ENCODE data around the gene S100A7A.
A peak's percentile ranks its signal among the peaks of the same experiment; 100 is the strongest.
"Not testable (repeated sequence)": the region's sequence is repeated elsewhere in the genome, so short reads cannot be mapped to it uniquely, and the experiment has no call there.

S100A7A gene

DNA sequence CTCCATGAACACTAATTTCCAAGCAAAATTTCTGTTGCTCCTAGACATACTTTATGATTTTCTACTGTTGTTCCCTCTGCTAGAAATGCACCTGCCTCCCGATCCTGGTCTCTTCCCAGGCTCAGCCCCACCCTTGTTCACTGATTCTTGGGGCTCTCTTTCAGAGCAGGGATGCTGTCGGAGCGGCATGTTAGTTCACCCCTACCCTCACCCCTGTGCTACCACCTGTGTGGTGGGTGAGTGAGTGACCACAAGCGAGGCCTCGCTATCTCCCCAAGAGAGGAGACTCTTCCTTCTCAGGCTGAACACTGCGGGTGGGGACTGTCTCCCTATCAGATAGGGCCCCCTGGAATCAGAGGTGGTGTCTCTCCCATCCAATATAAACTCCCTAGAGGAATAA lies 20.5 kb upstream of the S100A7A start:
- DNase-seq: no peak

DNA sequence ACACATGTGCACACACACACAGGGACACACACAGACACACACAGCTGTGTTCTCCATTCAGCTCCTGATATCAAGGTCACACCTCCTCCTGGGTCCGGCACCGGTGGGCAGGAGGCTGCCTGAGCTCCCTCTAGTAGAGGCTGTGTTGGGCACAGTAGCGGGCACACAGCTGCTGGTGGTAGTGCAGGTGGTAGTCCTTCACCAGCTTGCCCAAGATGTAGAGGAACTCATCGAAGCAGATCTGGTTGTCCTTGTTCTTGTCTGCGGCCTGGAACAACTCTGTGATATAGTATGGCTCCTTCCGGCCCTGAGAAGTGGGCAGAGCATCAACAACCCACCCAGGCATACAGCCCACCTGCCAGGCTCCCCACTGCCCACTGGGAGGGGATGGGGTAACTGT lies 19.9 kb upstream of the S100A7A start:
- DNase-seq: no peak

DNA sequence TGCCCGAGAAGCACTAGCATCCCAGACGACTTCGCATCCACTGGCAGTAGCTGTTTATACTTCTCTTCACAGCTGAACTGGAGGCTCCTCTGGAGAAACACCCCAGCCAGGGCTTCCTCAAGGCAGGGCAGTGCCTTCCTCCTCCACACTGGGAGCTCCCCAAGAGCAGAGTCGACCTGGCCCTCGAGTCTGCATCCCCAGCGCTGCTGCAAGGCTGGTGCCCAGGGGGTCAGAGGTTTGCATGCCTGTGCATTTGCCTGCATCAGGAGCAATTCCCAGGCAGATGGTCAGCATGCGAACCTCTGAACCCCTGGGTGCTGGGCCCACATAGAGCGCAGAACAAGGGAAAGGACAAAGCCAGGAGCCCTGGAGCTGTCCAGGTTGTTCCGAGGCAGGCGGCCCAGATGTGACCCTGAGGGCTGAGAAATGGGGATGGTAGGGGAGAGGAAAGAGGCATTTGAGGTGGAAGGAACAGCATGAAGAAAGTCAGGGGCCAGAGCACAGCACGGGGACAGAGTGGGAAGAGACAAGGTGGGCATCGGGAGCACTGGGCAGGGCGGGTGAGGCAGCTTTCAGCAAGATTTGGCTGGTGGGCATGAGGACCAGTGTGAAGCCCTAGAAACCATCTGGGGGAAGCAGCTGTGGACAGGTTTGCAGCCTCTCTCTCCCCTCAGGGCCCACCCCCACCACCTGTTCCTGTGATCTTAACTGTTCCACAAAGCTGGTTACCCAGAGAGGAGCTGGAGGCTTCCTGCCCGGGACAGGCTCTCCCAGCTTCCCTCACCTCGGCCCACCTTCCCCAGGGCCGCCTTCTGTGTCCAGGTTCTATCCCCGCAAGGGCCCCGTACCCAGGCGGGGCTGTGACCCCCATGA lies 19.0 kb upstream of the S100A7A start:
- no peak for DNase-seq

DNA sequence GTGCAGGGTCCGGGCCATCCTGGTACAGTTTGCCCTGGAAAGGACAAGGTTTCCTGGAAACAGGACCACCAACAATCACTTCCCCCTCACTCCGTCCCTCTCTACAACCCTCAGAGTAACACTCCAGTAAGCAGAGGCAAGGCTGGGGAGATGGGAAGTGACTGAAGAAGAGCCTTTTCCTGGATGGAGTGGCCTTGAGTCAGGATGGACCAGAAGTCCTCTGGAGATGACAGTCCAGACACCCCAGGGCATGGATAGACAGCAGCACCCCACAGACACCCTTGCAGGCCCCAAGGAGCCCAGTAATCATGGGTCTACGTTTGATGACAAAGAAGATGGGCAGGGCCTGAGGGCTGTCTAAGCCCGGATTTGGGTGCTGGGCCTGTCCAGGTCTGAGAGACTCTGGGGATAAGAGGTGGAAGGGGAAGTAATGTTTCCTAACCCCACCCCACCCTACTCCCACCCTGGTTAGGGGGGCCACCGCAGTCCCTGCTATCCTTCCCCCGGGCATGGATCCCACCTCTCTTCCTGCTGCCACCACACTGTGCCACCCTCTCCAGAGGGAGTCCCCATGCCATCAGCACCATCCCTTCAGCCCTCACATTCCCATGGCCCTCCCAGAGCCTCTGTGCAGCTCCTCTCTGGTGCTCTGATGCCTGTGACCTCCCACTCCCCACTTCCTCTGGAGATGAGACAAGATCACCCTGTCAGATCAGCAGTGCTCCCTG lies 18.2 kb upstream of the S100A7A start:
- no peak for DNase-seq

DNA sequence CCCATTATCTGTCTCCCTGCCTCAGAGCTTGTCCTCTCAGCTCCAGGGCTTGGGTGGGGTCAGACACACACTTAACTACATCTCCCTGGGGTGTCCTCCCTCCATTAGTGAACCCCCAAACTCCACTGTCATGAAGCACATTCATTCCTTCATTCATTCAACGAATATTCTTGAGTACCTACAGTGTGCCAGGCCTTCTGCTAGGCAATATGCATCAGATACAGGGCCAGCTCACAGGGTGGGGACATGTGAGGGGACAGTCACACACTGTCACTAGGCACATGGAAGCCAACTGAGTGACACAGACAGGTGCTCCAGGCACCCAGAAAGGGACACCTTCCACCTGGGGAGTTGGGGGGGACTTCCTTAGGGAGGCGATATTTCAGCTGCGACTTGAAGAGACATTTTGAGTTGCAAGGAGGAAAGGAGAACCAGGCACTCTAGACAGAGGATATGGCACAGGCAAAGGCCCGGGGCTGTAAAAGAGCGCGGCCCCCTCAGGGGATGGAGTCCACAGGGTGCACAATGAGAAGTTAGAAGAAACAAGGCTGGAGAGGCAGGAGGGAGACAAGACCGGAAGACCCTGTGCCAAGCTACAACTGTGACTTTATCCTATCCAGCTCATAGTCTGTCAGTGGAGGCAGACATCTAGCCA lies 16.8 kb upstream of the S100A7A start:
- no peak for DNase-seq

DNA sequence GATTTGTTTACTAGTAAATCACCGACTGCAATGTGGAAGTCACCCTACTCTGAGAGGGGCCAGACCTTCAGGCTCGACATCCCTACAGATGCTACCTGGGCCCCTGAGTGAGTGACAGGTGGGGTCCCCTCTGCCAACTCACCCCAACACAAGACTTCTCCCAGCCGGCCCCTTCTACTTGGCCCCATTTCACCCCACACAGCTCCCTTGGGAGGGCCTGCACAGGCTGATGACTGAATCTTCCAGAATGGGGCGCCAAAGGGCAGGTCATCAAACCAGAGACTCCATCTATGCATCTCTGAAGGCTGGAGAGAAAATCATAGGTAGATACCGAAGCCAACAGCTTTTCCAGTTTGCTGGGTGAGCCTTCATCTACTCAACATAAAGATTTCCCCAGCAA lies 16.1 kb upstream of the S100A7A start:
- peak in 1 of 2 experiments; percentile 41 for DNase-seq

DNA sequence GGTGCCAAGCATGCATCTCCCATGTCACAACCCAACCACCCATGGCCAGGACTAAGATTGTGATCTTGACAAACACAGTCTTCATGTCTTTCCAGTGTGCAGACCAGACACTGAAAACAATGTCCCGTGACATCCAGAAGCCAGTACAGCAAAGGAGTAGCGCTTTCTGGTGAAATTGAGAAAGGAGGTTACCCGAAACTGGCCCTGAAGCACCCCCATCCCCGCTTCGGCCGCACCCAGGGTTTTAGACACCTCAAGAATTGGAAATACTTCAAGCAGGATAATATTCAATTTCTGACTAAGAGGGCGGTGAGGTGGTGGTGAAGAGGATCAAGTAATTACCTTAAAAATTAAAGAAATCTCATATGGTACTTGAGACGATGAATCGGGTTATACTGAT lies 14.9 kb upstream of the S100A7A start:
- DNase-seq: no peak

DNA sequence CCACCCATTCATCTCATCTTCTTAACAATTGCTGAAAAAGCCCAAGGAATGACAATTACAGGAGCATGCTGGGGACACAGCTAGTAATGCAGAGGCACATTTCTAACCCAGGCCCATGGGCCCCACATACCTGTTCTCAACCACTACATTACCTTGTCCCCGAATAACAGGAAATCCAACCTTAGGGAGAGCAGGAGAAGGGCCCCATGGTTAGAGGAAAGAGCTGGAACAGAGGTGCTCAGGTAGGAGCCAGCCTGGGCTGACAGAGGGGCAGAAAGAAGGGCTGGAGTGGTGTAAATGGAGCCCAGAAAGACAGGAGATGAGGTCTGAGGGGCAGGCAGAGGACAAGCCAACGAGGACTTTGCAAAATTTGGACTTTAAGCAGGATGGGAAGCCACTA lies 14.1 kb upstream of the S100A7A start:
- no peak for DNase-seq

DNA sequence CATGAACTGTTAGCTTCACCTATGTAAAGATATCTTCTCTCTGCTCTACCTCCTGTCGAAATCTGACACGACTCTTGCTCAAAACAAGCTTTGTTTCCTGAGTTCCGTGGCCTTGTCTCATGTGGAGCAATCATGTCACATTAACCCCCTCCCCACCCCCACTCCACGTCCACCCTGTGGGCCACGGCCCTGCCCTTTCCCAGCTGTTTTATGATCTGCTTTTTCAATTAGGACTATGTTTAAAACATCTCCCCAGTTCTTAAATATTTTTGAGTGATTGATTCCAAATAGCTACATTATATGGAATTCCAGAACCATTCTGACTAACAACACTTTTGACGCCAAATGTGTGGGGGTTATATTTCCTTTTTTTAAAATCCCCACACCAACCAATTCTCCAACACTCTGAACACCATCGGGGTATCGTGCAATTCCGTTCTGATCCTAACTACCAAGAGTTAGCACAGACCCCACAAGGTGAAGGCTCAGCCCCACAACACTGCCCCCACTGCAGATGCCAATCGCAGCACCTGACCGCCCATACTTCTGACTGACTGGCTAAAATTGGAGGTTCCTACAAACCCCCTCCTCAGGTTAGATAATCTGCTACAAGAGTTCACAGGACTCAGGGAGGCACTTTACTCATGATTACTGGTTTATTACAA lies 12.8 kb upstream of the S100A7A start:
- no peak for DNase-seq

DNA sequence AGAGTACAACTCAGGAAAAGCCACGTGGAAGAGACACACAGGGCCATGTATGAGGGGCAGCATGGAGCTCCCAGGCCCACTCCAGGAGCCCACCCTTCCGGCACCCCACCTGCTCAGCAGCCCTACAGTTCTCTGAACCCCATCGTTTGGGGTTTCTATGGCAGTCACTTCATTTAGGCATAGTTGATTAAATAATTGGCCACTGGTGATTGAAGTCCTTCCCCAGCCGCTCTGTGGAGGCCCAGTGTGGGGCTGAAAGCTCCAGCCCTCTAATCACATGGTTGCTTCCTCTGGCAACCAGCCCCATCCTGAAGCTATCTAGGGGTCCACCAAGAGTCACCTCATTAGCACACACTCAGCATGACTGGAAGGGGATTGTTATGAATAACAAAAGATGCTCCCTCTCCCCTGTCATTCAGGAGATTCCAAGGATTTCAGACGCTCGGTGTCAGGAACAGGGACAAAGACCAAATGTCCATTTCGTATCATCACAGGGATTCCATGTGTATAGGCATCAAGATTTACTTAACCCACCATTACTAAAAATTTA lies 12.2 kb upstream of the S100A7A start:
- DNase-seq: no peak

DNA sequence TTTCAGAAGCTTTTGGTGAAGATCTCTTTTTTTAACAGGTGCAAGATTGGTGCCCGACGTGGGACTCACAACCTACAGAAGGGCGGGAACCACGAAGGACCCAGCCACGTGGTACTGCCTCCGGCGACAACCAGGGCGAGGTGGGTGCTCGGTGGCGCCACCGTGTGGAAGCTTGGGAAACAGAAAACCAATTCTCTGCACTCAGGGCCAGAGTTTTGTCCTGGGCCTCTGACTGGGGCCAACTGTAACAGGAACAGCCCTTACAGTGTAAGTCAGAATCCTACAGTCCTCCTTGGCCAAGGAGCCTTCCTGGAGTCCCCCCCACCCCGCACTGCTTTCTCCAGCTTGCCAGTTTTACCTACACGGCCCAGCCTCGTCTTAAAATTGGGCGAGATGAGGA lies 11.6 kb upstream of the S100A7A start:
- peak in 1 of 2 experiments; percentile 65 for DNase-seq

DNA sequence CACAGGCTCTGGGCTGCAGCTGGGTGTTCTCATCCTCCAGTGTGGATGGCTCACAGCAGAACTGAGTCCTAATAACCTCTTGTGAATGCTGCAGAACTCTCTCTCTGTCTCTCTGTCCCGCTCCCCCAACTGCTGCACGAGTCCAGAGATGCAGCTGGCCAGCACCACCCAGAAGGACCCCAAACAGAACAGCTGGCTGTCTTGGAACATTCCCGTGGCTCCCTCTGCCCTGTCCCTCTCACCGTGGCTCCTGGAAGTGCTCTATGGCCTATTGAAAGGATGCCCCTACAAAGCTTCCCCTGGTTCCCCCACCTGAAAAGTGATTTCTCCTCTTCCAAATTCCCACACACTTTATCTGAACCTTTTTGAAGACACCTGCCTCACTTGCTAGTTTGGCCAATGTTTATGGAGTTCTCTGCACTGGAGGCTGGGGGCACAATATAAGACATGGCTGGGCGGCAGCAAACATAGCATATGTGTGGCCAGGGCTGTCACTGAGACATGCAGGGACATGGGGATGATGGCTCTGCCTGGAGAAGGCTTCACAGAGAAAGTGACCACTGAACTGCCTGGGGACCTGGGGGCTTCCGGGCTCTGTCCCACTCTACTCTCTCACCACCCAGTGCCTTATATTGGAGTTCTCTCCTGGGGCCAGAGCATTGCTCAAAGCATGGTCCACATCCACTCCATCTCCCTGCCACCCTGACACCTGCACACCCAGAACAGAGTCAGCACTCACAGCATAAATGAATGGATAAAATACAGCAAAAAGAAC lies 10.3 kb upstream of the S100A7A start:
- not testable (repeated sequence) for DNase-seq

DNA sequence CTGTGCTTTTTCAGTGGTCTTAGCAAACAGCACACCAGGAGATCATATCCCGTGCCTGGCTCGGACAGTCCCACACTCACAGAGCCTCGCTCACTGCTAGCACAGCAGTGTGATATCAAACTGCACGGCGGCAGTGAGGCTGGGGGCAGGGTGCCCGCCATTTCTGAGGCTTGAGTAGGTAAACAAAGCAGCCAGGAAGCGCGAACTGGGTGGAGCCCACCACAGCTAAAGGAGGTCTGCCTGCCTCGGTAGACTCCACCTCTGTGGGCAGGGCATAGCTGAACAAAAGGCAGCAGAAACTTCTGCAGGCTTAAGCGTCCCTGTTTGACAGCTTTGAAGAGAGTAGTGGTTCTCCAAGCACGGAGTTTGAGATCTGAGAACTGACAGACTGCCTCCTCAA lies 9.0 kb upstream of the S100A7A start:
- not testable (repeated sequence) for DNase-seq

DNA sequence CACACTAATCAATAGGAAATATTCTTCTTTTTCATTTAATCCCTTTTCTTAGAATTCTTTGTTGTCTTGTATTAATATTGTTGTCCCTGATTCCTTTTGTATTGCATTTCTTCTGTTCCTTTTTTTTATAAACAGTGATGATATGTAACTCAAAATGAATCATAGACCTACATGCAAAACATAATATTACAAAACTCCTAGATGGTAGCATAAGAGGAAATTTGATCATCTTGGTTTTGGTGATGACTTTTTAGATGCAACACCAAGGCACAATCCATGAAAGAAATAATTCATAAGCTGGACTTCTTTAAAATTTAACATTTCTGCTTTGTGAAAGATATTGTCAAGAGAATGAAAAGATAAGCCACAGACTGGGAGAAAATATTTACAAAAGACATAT lies 2.4 kb upstream of the S100A7A start:
- not testable (repeated sequence) for DNase-seq

DNA sequence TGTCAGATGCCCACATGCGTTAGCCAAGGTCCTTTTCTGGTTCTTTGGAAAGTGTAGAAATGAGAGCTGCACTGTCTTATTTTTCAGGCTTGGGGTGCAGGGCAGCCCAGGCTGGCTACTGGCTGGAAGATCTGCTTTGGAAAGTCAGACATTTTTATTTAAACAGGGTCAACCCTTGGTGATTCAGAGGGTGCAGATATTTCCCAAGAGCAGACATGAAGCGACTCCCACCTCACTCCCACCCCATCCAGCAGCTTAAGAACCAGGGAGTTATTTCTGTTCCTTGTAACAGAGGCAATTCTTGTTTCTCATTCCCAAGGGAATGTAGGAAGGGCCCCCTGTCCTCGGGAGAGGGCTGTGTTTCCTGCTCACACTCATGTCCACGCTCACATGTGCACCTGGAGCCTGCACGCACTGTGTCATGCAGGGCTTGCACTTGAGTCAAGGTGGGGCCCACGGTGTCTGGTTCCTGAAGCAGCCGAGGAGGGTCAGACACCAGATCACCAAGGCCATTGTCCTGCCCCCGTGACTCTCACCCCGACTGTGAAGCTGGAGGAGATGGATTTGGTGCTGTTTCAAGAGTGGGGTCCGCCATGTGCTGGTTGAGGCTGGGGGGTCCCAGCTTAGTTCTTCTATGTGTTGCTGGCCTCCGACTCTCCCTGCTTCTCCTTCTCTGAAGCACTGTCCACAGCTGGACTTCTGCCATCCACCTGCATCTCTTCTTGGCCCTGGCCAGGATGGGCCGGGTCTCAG lies 992 bp downstream of the S100A7A start:
- no peak for DNase-seq

DNA sequence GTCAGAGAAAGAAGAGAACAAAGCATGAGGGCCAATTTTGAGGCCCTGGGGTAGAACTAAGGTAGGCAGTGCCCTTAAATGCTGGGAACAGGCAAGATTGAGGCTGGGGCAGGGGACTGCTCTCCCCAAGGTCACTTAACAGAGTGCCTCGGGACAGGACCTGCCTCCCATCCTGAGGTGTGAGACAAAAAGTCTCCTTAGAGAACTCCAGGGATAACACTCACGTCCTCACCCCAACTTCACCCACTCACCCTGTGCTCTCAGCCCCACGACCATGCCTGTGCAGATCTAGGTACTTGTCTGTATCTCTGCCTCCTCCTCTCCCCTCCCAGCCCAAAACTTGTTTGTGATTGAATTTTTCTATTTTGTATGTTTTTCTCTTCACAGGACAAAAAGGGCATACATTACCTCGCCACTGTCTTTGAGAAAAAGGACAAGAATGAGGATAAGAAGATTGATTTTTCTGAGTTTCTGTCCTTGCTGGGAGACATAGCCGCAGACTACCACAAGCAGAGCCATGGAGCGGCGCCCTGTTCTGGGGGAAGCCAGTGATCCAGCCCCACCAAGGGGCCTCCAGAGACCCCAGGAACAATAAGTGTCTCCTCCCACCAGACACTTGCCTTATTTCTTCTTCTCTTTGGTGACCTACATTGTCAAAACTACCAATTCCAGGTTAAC lies 2.6 kb downstream of the S100A7A start:
- DNase-seq: not testable (repeated sequence)

DNA sequence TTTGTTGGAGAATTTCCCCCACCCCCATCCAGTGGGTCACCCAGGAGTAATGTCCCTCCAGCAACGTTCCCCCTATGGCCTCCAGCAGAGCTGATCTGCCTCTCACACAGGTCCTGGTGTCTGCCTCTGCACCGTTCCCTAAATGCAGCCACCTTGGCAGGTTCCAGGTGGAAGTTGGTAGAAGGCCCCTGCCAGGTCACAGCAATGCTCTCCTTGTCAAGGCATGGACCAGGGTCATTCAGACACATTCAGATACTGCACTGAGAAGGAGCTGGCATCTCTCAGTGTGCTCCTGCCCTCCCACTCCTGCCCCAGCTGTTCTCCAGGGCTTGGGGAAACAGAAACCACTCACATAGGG lies 3.1 kb downstream of the S100A7A start:
- not testable (repeated sequence) for DNase-seq

DNA sequence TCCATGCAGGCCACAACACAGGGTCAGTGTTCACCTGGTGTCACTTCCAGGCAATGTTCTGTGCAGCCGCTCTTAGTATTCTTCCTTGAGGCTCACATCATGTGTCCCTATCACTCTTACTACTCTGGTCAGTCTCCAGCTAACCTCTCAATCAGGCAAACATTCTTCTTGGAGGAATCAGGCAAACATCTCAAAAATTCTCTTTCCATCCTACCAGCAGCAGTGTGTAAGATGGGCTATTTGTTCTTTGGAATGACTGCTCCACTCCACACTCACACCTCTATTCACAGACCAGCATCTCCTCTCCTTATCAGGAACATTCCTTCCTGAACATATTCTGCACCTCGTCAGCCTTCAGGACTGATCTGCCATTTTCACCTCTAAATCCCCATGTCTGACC lies 4.0 kb downstream of the S100A7A start:
- DNase-seq: no peak

DNA sequence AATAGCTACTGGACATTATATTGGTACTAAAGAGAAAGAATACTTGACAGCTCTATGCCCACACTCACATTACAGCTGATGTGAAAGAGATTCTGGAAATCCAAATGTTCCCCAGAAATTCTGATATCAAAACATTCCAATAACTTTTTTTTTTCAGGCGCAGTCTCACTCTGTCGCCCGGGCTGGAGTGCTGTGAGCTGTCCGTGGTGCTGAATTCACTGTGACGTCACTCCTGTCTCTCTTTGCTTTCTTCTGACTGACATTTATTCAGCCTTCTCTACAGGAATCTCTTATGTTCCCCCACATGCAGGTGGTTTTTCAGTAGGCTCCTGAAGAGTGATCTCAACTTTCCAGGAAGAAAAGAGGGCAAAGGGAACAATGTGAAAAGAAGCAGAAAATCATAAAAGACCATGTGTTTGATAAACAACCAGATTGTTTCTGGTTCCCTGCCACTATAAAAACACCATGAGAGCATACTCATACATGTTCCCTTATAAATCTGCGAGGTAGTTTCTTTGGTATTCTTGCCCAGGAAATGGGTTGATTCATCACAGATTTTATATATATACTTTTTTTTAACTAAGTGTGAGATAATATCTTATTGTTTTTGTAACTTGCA lies 6.2 kb downstream of the S100A7A start:
- DNase-seq: peak in 1 of 2 experiments; percentile 13

DNA sequence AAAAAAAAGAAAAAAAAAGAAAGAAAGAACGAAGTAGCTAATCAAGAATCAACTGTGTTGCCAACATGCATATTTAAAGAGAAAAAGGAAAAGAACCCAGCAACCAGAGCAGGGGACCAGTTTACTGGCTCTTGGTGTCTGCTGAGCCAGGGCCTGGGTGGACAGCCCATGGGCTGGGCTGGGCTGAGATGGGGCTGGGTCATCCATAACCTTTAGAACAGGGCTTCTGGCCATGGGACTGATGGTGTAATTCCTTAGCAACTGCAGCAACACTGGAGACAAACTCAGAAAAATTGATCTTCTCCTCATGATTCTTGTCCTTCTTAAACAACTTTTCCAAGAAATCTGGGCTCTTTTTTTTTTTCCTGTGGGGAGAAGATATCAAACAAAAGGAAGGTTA lies 10.5 kb downstream of the S100A7A start:
- no peak for DNase-seq
